GM12878 (cell line): ENCODE measurements around the gene PRKCE. TPM values are rescaled to one million over a fixed set of nuclear protein-coding genes. Genes with fewer than 3 reads are reported as not detected.

Source experiments
- ATAC-seq: fragments of 200-7000 bp; cut with Tn5 transposase; 3 replicates; pipeline ENCODE4 v1.9.1; 2020; ENCODE audit warnings: mild to moderate bottlenecking, moderate library complexity
- BruUV-seq: library from RNA; stranded (reverse); fragments of 400-500 nt; replicated peaks from 2 replicates; lab custom pipeline; 2021; lab: Mats Ljungman, UMichigan
- CTCF ChIA-PET: fragments of 300-600 bp; sonication (Branson Sonifier 250); formaldehyde crosslinking; extraction: SDS; loops from one replicate; lab custom pipeline; 2021; ENCODE audit warnings: inconsistent platforms; lab: Yijun Ruan, JAX
- POLR2A ChIA-PET: fragments of 350-600 bp; formaldehyde crosslinking; extraction: SDS; loops from one replicate; lab custom pipeline; 2021; ENCODE audit warnings: inconsistent platforms; lab: Charles Lee
- RAD21 ChIA-PET: fragments of 300-600 bp; sonication (Branson Sonifier 250); formaldehyde crosslinking; loops from one replicate; lab custom pipeline; 2023; ENCODE audit warnings: antibody characterized with exemption; ENCODE audit not compliant: unreplicated experiment; lab: Charles Lee
- SMC1A ChIA-PET: fragments of 300-600 bp; sonication (Branson Sonifier 250); formaldehyde crosslinking; loops from one replicate; lab custom pipeline; 2023; ENCODE audit not compliant: unreplicated experiment, uncharacterized antibody; lab: Charles Lee
- DNase-seq: peaks from one replicate; pipeline ENCODE4 v3.0.0-alpha.2; 2011; ENCODE audit warnings: low read depth, low spot score
- FAIRE-seq: peaks from 3 replicates; lab custom pipeline; 2011; peaks lifted over from hg19 to GRCh38; lab: Jason Lieb, UNC
- H2AFZ ChIP-seq: 2 replicates; pipeline ENCODE4 v1.6.0; 2011; ENCODE audit warnings: low read depth, low read length, control low read depth; ENCODE audit not compliant: control insufficient read depth
- H3K27ac ChIP-seq: 2 replicates; pipeline ENCODE4 v1.5.1; 2011; ENCODE audit warnings: control low read depth; ENCODE audit not compliant: control insufficient read depth, insufficient read depth
- H3K27me3 ChIP-seq, 2 experiments: replicated peaks in 1 of 2; 2 replicates each; pipeline versions ENCODE4 v1.6.0 to v1.6.1; 2011; ENCODE audit warnings: low read length in 1 of 2; ENCODE audit not compliant: control insufficient read depth in 2 of 2, insufficient read depth in 2 of 2
- H3K36me3 ChIP-seq, 2 experiments: 2 replicates each; pipeline ENCODE4 v1.5.1; 2011; ENCODE audit warnings: low read length in 1 of 2; ENCODE audit not compliant: control insufficient read depth in 2 of 2, insufficient read depth in 2 of 2
- H3K4me1 ChIP-seq: 2 replicates; pipeline ENCODE4 v1.6.1; 2011; ENCODE audit warnings: mild to moderate bottlenecking, low read length, moderate library complexity, mixed read lengths; ENCODE audit not compliant: control insufficient read depth, insufficient read depth
- H3K4me2 ChIP-seq: 2 replicates; pipeline ENCODE4 v1.6.0; 2011; ENCODE audit warnings: control low read depth; ENCODE audit not compliant: control insufficient read depth, insufficient read depth
- H3K4me3 ChIP-seq: fragments of 200-600 bp; sonication (generic); 2 replicates; pipeline ENCODE4 v1.5.1; 2016
- H3K79me2 ChIP-seq: 2 replicates; pipeline ENCODE4 v1.6.0; 2011; ENCODE audit warnings: low read length; ENCODE audit not compliant: control insufficient read depth, insufficient read depth
- H3K9ac ChIP-seq: 2 replicates; pipeline ENCODE4 v1.8.0; 2011; ENCODE audit warnings: low read length, control low read depth, mixed read lengths; ENCODE audit not compliant: control insufficient read depth, insufficient read depth
- H3K9me3 ChIP-seq: replicated peaks from 3 replicates; pipeline ENCODE4 v1.5.1; 2011; ENCODE audit warnings: mild to moderate bottlenecking, low read length; ENCODE audit not compliant: control insufficient read depth, insufficient read depth
- H4K20me1 ChIP-seq: 2 replicates; pipeline ENCODE4 v1.6.0; 2011; ENCODE audit not compliant: control insufficient read depth, insufficient read depth
- EED ChIP-seq: sonication (generic); IDR thresholded peaks from 2 replicates; pipeline ENCODE4 v1.6.1; 2016; ENCODE audit warnings: antibody characterized with exemption, low read depth
- LARP7 ChIP-seq: fragments of 450-650 bp; IDR thresholded peaks from 2 replicates; pipeline ENCODE4 v1.6.1; 2017; ENCODE audit warnings: mild to moderate bottlenecking
- MEF2A ChIP-seq: IDR thresholded peaks from 2 replicates; pipeline ENCODE4 v1.6.1; 2011; ENCODE audit warnings: low read depth, mild to moderate bottlenecking, low read length, moderate library complexity; ENCODE audit not compliant: insufficient read depth
- MYB ChIP-seq: fragments of 150-350 bp; IDR thresholded peaks from 2 replicates; pipeline ENCODE4 v1.6.1; 2014; ENCODE audit warnings: mild to moderate bottlenecking, low read depth, low read length, borderline replicate concordance
- SIX5 ChIP-seq: IDR thresholded peaks from 2 replicates; pipeline ENCODE4 v1.6.1; 2011; ENCODE audit warnings: mild to moderate bottlenecking, low read depth, low read length, moderate library complexity; ENCODE audit not compliant: severe bottlenecking
- SP1 ChIP-seq: IDR thresholded peaks from one replicate; pipeline ENCODE4 v1.6.1; 2011; ENCODE audit warnings: low read depth, low read length
- SREBF2 ChIP-seq: IDR thresholded peaks from 2 replicates; pipeline ENCODE4 v1.6.1; 2012; ENCODE audit warnings: mild to moderate bottlenecking, low read length
- TARDBP ChIP-seq: IDR thresholded peaks from 2 replicates; pipeline ENCODE4 v1.6.1; 2016; ENCODE audit warnings: borderline replicate concordance
- TCF3 ChIP-seq: IDR thresholded peaks from 2 replicates; pipeline ENCODE4 v1.6.1; 2012; ENCODE audit warnings: low read depth, mild to moderate bottlenecking, low read length, borderline replicate concordance; ENCODE audit not compliant: insufficient read depth
- WGBS: methylation state at CpG from one replicate; pipeline ENCODE4 v1.1.6; 2016; ENCODE audit warnings: low lambda C conversion rate; ENCODE audit not compliant: insufficient replicate concordance, insufficient coverage; ENCODE audit errors: missing lambda C conversion rate; 5-methylcytosine and 5-hydroxymethylcytosine counted together
- in situ Hi-C: fragments of 300-500 bp; cut with MboI; formaldehyde crosslinking; loops from 9 replicates; pipeline ENCODE4 v1.14.3; 2018; ENCODE audit warnings: mixed read lengths
- intact Hi-C: fragments of 100-400 bp; cut with micrococcal nuclease; formaldehyde crosslinking; loops from one replicate; pipeline ENCODE4 v1.14.2; 2022; ENCODE audit not compliant: unreplicated experiment
- polyA plus RNA-seq, 11 experiments: library from polyadenylated mRNA; depleted of rRNA in 4 of 11; unstranded in 6 of 11; stranded (reverse) in 5 of 11; fragments of >200 nt; fragmentation: Nextera tagmentation in 4 of 11; fragmentation: Illumina TruSeq in 1 of 11; extraction: Ambion mirVana in 4 of 11; extraction: Trizol in 1 of 11; gene quantifications; 1 replicate in 1 of 11; 2 replicates in 10 of 11; pipeline versions ENCODE4 v1.2.1 to v1.2.3, GENCODE V29; 2011 to 2016; ENCODE audit warnings: inconsistent platforms in 2 of 11, missing spikeins in 2 of 11, low read depth in 1 of 11
- total RNA-seq, 4 experiments: library from RNA; depleted of rRNA in 3 of 4; stranded (reverse); fragments of >200 nt in 3 of 4; fragmentation: Illumina TruSeq in 1 of 4; extraction: Trizol in 1 of 4; gene quantifications; 2 replicates each; pipeline versions ENCODE4 v1.2.1 to v1.2.3, GENCODE V29; 2013 to 2021
- TF ChIP-seq, protein P1 (sequence below): fragments of 450-650 bp; formaldehyde crosslinking; IDR thresholded peaks from 2 replicates; pipeline ENCODE4 v1.4.0; 2020; ENCODE audit warnings: mild to moderate bottlenecking, moderate library complexity
- TF ChIP-seq, protein P2 (sequence below): IDR thresholded peaks from 2 replicates; pipeline ENCODE4 v1.6.1; 2011; ENCODE audit warnings: low read depth, mild to moderate bottlenecking, low read length, moderate library complexity, borderline replicate concordance; ENCODE audit errors: extremely low read depth

The PRKCE gene
- total and polyA plus RNA-seq, 10 of the 15 experiments (the other 5 are each of a cell fraction or from before 2014, with no cell fraction given) = 2.6 to 28.2 (median 11.3) TPM

DNA sequence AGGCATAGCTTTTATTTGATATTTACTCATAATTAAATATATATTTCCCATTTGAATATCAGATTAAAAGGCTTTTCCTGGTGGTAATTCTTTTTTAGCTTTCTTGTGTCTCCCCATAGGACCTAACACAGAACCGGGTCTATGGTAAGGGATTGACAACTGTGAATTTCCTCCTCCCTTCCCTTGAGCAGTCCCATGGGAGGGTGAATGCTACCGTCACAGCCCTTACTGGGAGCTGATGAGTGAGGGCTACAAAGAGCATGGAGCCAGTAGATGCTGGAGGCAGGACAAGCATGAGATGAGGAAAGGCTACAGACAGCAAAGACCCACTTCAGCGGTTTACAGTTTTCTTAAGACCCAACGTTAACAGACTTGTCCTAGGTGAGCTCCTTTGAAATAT lies 475.1 kb downstream of the PRKCE start:
- H4K20me1 ChIP-seq = no peaks in the 10 kb centered on the region
- no peaks in the 10 kb centered on the region for H3K9me3 ChIP-seq
- H3K4me2 ChIP-seq = no peak overlapping the region
- H3K27me3 ChIP-seq = no peaks in the 10 kb centered on the region
- no peak overlapping the region for H2AFZ ChIP-seq
- no peak overlapping the region for H3K9ac ChIP-seq
- no peak for ATAC-seq
- TF ChIP-seq TARDBP = no peak
- TF ChIP-seq MYB = no peak
- TF ChIP-seq, protein P1, sequence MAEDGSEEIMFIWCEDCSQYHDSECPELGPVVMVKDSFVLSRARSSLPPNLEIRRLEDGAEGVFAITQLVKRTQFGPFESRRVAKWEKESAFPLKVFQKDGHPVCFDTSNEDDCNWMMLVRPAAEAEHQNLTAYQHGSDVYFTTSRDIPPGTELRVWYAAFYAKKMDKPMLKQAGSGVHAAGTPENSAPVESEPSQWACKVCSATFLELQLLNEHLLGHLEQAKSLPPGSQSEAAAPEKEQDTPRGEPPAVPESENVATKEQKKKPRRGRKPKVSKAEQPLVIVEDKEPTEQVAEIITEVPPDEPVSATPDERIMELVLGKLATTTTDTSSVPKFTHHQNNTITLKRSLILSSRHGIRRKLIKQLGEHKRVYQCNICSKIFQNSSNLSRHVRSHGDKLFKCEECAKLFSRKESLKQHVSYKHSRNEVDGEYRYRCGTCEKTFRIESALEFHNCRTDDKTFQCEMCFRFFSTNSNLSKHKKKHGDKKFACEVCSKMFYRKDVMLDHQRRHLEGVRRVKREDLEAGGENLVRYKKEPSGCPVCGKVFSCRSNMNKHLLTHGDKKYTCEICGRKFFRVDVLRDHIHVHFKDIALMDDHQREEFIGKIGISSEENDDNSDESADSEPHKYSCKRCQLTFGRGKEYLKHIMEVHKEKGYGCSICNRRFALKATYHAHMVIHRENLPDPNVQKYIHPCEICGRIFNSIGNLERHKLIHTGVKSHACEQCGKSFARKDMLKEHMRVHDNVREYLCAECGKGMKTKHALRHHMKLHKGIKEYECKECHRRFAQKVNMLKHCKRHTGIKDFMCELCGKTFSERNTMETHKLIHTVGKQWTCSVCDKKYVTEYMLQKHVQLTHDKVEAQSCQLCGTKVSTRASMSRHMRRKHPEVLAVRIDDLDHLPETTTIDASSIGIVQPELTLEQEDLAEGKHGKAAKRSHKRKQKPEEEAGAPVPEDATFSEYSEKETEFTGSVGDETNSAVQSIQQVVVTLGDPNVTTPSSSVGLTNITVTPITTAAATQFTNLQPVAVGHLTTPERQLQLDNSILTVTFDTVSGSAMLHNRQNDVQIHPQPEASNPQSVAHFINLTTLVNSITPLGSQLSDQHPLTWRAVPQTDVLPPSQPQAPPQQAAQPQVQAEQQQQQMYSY (CRISPR knock-in tag) = no peak
- TF ChIP-seq SP1 = no peak
- no peak for TF ChIP-seq TCF3
- TF ChIP-seq LARP7 = no peak
- TF ChIP-seq, protein P2, sequence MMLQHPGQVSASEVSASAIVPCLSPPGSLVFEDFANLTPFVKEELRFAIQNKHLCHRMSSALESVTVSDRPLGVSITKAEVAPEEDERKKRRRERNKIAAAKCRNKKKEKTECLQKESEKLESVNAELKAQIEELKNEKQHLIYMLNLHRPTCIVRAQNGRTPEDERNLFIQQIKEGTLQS = no peak
- no peak for TF ChIP-seq MEF2A
- no peak for TF ChIP-seq SREBF2
- no peak for TF ChIP-seq EED
- TF ChIP-seq SIX5 = no peak
- TF ChIP-seq, all 136 proteins: peak for 0
- no peak for DNase-seq
- H3K4me3 ChIP-seq = no peak overlapping the region
- ChIA-PET POLR2A (no interaction called here), CTCF (interaction anchor here (1.0 to 1.3 kb wide), 6 partner anchors 8 to 239 kb away, joined by 3 to 4 read pairs (median 3); no protein-coding TSS in a partner anchor), RAD21 (no interaction called here), SMC1A (interaction anchor here (0.7 to 1.7 kb wide), 6 partner anchors 9 to 79 kb away, joined by 3 to 4 read pairs (median 4); no protein-coding TSS in a partner anchor)
- no peak overlapping the region for H3K27ac ChIP-seq
- H3K4me1 ChIP-seq = no peaks in the 10 kb centered on the region
- no TSS peak for BruUV-seq
- intact Hi-C loops = no loop called here
- no peak for FAIRE-seq
- H3K79me2 ChIP-seq = no peaks in the 10 kb centered on the region
- in situ Hi-C loops = no loop called here
- WGBS = 79% methylated on average over 4 of the region's 4 CpGs
- H3K36me3 ChIP-seq = no peaks in the 10 kb centered on the region; a peak in 1 of 4 replicates
